ENCODE measurements around the gene NR0B1.

The NR0B1 gene

GRCh38 chrX:30262763-30263162 lies 46.4 kb downstream of the NR0B1 start:
- no peak for DNase-seq (ENCODE audit: low spot score)

DNA sequence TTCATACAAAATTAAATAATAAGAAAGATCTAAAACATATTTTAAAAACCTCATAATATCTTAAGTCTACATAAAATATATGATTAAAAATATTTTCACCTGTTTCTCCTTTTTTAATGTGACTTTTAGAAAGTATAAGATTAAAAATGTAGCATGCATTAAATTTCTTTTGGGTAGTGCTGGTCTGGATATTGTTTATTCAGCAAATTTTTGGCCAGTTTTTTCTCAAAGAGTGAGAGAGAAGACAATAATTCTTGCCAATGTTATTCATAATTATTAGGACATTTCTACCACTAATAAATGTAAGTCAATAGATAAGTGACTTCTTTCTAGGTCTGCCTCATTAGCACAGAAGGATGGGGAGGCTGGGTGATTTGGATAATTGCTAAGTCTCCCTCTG lies 48.2 kb downstream of the NR0B1 start:
- DNase-seq (ENCODE audit: low spot score): no peak

DNA sequence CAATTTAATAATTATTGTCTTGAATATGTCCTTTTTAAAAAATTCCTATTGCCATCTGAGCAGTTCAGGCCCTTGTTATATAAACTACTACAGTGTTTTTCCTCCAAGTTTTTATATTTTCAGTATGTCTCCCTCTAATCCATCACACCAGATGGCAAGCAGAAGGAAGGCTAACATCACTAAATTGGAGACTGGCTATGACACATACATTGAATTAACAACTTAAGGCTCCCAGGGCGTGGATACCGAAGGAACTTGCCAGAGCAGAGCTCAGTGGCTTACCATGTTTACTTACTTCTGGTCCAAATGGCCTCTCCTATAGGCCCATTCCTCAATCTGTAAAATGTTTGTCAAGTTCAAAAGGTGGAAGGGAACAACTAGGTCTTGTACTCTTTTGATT lies 49.3 kb downstream of the NR0B1 start:
- DNase-seq (ENCODE audit: low spot score): no peak
